Posterior cingulate gyrus (tissue), 11 donors: ENCODE results near the gene GARIN5A.
"Not testable (repeated sequence)": the region's sequence is repeated elsewhere in the genome, so short reads cannot be mapped to it uniquely, and the experiment has no call there.

Experiments used
- DNase-seq, 10 donors: peaks; one replicate each; pipeline versions ENCODE4 v3.0.0 to v3.0.0-alpha.2; 2020 to 2021; ENCODE audit warnings: mixed read lengths in 3 of 10
- intact Hi-C: fragments of 100-400 bp; cut with DNase I; formaldehyde crosslinking; loops from one replicate; pipeline ENCODE4 v1.15.1; 2023

GARIN5A gene

GRCh38 chr19:50449236-50449899 is 27.3 kb downstream of the GARIN5A start:
- intact Hi-C loops = no loop called here

DNA sequence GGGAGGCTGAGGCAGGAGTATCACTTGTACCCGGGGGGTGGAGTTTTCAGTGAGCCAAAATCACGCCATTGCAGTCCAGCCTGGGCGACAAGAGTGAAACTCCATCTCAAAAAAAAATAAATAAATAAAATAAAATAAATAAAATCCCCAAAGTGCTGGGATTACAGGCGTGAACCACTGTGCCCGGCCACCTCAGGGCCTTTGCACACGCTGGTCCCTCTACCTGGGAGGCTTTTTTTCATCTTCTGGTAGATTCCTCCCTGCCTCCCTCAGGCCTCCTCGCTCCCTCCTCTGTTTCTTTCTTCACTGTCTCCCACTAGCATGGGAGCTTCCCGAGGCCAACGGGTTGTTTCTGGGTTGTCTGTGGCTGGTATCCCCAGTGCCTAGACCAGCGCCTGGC is 28.9 kb downstream of the GARIN5A start:
- DNase-seq = peak in 1 of 10 donors; percentile 43
- intact Hi-C loops = no loop called here

More at GRCh38 chr19:50449236-50449899, 27.3 kb downstream of the GARIN5A start:
- peak in 2 of 10 donors; percentile 48 to 52 for DNase-seq

- intact Hi-C loops = no loop called here
- no peak for DNase-seq
Observed at GRCh38 chr19:50447053-50447452, 29.6 kb downstream of the GARIN5A start.

DNA sequence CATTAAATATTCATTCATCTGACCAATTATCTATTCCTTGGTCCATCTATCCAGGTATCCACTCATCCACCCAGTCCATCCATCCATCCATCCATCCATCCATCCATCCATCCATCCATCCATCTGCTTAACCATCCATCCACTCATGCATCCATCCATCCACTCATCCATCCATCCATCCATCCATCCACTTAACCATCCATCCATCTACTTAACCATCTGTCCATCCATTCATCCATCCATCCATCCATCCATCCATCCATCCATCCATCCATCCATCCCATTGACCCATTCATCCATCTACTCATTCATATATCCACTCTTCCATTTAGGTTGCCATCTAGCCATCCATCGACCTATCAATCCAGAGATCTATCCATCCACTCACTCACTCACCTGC is 32.6 kb downstream of the GARIN5A start:
- DNase-seq = no peak
- intact Hi-C loops = no loop called here

DNA sequence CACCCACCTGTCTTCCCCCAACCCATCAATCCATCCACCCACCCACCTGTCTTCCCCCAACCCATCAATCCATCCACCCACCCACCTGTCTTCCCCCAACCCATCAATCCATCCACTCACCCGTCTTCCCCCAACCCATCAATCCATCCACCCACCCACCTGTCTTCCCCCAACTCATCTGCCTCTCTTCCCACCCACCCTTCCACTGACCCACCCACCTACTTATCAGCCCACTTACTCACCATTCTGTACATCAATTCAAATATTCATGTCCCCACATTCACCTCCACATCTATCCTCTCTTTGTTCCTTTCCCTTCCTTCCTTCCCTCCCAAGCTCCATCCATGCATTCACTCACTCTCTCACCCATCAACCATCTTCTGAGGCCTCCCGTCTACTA is 37.5 kb downstream of the GARIN5A start:
- intact Hi-C loops, DNase-seq: not testable (repeated sequence)

GRCh38 chr19:50437862-50438449 is 38.7 kb downstream of the GARIN5A start:
- intact Hi-C loops = no loop called here

GRCh38 chr19:50435627-50436026 is 41.0 kb downstream of the GARIN5A start:
- DNase-seq = no peak
- intact Hi-C loops = no loop called here

More at GRCh38 chr19:50437862-50438449, 38.7 kb downstream of the GARIN5A start:
- DNase-seq = no peak

DNA sequence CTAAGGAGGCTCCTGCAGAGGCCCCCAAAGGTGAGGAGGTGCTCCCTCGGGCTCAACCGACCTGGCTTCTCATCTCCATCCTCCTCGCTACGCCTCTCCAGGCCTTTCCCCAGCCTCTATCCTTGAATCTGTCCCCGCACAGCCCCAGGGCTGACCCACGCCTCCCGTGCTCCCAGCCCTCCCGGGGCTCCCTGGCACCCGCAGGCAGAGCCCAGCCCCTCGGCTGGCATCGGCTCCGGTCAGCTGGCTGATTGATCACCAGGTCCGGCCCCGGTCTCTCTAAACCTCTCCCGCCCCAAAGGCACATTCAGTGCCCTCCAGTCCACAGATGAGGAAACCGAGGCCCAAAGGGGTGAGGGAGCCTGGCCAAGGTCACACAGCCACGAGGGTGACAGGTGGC is 41.4 kb downstream of the GARIN5A start:
- intact Hi-C loops = no loop called here
- peak in 1 of 10 donors; percentile 32 for DNase-seq

- DNase-seq = peak in 1 of 10 donors; percentile 66
- intact Hi-C loops = no loop called here
Observed at GRCh38 chr19:50434525-50434924, 42.1 kb downstream of the GARIN5A start.

- intact Hi-C loops = no loop called here
- peak in 1 of 10 donors; percentile 57 for DNase-seq
Observed at GRCh38 chr19:50433201-50434180, 43.2 kb downstream of the GARIN5A start.

GRCh38 chr19:50432221-50433028 is 44.2 kb downstream of the GARIN5A start, which contains the start of gene MYBPC2:
MYBPC2 (plus strand) TSS chr19:50432892; CDS start chr19:50432954, 62 bp downstream.
- peak in 1 of 10 donors; percentile 39 for DNase-seq
- intact Hi-C loops = no loop called here

- peak; percentile 71 to 98 (median 89) for DNase-seq
- intact Hi-C loops = no loop called here
Observed at GRCh38 chr19:50431343-50432220, 45.1 kb downstream of the GARIN5A start.

- intact Hi-C loops = no loop called here
- DNase-seq = no peak
Observed at GRCh38 chr19:50430888-50431342, 45.7 kb downstream of the GARIN5A start.

- intact Hi-C loops = no loop called here
- DNase-seq = peak in 1 of 10 donors; percentile 41
Observed at GRCh38 chr19:50428772-50429463, 47.7 kb downstream of the GARIN5A start.

GRCh38 chr19:50427997-50428425 is 48.6 kb downstream of the GARIN5A start:
- intact Hi-C loops = no loop called here
- peak; percentile 55 to 97 (median 80) for DNase-seq

GRCh38 chr19:50427318-50427925 is 49.2 kb downstream of the GARIN5A start:
- intact Hi-C loops = no loop called here
- DNase-seq = no peak

- intact Hi-C loops = no loop called here
- DNase-seq = no peak
Observed at GRCh38 chr19:50425581-50425980, 51.1 kb downstream of the GARIN5A start.
